HG03571 (cell line): Measurements from ENCODE around the gene MPP3.
"Not testable (repeated sequence)": the region's sequence is repeated elsewhere in the genome, so short reads cannot be mapped to it uniquely, and the experiment has no call there.

Experiments used
- ATAC-seq: cut with Tn5 transposase; IDR thresholded peaks from one replicate; pipeline ENCODE4 v1.9.1; 2021; ENCODE audit not compliant: unreplicated experiment

MPP3 gene

GRCh38 chr17:43832976-43833829 is at the start of gene MPP3:
Gene MPP3 (minus strand): TSS chr17:43833146. CDS start chr17:43831906, 1,240 bp downstream.
- ATAC-seq = no peak

- no peak for ATAC-seq
Measured at GRCh38 chr17:43881758-43882505, 49.0 kb upstream of the MPP3 start.

DNA sequence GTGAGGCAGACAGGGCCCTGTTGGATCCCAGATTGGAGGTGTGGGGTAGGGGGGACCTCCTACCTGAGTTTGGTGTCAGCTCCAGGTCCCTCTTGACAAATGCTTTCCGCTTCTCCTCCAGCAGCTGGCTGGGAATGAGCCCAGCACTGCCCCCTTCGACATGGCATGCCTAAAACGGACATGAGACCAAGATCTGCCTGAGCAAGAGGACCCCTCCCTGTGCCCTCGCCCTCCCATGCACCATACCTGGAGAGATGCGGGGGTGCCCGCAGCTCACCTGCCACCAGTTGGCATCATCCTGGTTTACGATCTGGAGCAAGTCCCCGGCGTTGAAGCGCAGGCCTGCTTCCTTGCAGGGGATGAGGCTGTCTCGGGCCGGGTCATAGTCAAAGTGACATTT is 48.2 kb upstream of the MPP3 start:
- ATAC-seq = no peak

DNA sequence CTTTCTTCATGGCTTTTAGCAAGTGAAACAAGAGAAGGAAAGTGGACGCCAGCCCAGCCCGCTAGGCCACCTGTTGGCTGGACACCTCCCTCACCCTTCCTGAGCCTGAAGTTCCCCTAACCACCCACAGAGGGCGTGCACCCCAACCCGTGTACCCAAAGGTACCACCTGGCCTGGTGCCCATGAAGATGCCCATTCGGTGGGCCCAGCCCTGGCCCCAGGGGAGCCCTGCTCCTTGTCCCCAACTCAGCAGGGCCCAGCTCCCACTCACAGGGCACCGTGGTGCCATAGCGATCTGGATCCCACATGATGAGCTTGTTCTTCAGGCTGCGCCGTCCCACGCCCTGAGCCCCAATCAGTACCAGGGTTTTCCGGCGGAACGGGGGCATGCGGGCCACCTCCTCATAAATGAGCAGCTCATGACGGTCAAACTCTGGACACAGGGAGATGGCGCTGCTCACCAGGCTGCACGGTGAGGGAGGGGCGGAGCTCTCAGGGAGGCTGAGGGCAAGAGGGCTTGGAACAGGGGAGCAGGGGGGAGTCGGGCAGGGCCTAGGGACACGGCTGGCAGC is 47.6 kb upstream of the MPP3 start:
- no peak for ATAC-seq

DNA sequence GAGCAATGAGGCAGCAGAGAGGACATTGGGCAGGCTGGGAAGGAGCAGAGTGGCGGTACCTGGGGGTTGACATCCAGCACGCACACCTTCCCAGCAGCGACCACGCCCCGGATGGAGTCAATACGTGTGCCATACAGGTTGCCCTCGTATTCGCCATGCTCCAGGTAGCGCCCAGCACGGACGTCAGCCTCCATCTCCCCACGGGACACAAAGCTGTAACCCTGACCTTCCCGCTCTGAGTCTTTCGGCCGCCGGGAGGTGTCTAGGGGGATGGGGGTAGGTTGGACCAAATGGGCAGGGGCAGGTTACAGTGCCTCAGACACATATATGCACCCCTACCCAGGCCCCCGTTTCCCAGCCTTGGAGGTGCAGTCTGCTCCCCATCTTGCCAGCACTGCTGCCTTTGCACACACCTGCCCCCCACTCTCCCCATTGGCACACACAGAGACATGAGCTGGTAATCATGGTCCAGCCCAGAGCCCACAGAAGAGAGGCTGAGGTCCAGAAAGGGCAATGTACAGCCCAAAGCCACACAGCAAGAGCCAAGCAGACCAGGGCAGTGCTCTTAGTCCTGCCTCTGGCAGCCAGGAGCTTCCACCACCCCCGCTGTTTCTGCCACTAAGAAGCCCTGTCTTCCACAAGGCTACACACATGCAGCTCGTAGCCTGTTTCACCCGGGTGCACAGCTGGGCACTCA is 46.9 kb upstream of the MPP3 start:
- ATAC-seq = no peak

DNA sequence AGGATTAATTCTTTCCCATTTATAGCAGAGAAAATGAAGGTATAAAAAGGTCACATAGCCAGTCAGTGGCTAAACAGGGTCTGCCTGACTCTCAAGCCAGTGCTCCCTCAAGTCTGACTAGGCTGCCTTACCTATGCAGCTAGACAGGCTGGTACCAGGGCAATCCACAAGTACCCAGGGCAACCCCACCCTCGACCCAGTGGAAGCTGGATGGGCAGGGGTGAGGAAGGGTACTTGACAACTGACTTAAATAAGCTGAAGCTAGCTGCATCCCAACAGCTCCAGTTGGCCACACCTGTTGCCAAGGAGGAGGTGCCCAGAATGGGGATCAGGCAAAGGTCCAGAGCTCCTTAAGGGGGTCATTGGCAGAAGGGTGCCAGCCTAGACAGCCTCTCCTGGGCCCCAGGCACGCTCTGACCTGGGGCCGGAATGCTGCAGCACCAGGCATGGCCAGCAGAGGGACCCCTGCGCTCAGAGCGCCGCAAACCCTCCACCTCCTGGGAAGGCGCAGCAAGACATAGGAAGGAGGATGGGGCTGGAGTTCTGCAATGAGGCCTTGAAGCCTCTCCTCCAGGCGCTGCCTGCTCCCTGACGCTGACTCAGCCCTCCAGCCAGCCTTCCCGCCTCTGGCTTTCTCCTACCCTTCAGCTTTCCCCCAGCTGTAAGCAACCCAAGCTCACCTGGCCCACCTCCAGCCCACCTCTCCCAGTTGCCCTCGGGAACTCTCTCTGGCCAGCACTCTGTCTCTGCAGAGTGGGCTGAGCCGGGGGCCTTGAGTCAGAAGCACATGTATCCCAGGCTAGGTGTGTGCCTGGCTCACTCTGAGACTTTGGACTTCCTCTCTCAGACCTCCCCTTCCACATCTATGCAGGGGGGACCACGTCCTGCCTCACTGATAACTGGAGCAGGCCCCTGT is 45.6 kb upstream of the MPP3 start:
- ATAC-seq = no peak

DNA sequence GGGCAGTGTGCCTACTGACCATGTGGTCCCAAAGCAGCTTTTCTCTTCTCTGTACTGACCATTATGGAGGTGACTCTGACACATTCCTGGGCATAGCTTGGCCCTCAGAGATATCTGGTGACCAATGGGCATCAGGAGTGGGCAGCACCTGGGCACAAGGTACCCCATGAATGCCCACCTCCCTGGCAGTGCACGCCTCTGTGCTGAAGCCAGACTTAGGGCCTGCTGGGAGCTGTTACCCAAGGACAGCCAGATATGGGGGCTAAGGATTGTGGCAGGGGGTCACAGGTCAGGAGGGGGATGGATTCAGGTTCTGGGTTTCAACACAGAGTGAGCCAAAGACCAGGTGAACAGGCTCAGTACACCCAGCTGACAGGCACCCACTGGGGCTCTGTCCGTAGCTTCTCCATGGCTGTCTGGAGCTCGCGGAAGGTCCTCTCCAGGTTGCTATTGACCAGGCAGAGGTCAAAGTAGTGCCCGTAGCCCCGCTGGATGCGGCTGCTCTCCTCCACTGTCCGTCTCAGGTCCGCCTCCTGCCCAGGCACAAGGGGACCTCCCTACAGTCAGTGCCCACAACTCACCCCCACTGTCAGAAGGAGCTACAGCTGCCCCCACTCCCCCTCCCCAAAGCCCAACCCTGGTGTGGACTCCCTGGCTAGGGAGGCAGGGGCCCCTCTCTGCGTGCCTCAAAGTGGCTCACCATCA is 44.7 kb upstream of the MPP3 start:
- ATAC-seq = no peak

DNA sequence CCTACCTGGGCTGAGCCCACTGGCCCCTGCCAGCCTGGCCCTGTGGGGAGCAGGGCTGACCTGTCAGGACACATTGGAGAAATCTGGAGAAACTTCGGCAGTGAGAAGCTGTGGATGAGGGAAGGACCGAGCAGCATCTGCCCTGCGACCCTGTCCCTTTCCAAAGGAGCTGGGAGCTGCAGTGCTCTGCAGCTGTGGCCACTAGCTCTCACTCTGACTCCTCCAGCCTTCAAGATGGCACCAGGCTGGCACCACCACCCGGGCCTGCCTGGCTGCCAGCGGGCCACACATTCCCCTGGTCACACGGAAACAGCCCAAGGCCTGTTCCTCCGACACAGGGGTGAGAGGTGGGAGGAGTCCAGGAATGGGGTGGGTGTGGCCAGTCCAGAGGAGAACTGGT is 44.1 kb upstream of the MPP3 start:
- no peak for ATAC-seq

GRCh38 chr17:43875476-43876147 is 42.7 kb upstream of the MPP3 start:
- no peak for ATAC-seq

DNA sequence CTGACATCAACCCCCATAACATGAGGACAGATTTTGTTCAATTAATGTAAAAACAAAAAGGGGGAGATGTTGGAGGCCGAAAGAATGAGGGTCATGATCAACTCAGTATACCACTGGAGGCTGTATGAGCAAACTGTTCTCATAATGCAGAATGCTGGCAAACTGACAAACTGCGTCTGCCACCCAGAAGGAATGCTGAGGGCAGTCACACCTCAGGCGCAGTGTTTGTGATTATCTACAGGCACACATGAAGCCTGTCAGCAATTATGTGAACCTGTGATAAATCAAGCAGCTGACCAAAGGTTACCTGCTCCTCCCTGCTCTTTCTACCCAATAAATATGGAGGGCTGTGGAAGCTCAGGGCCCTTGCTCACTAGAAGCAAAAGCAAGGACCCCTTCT is 41.3 kb upstream of the MPP3 start:
- no peak for ATAC-seq

DNA sequence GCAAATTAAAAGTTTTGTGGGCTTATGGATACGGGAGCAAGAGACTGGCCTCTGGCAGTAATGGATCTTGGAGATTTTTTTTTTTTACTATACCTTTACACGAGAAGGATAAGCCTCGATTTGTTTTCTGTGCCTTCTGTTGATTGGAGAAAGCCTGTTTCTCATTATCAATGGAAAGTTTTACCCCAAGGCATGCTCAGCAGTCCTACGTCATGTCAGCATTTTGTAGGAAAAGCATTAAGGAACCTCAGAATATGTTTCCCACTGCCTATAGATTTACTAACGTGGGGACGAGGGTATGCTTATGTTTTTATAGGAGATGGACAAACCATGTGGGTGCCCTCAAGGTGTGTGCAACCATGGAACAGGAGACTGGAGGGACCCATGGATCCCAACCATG is 40.9 kb upstream of the MPP3 start:
- ATAC-seq = no peak

- no peak for ATAC-seq
Measured at GRCh38 chr17:43873091-43873490, 40.1 kb upstream of the MPP3 start.

GRCh38 chr17:43871946-43872690 is 39.2 kb upstream of the MPP3 start:
- ATAC-seq = no peak

GRCh38 chr17:43869031-43869430 is 36.1 kb upstream of the MPP3 start:
- not testable (repeated sequence) for ATAC-seq

- no peak for ATAC-seq
Measured at GRCh38 chr17:43868226-43868994, 35.5 kb upstream of the MPP3 start.

GRCh38 chr17:43864161-43864984 is 31.4 kb upstream of the MPP3 start:
- no peak for ATAC-seq

- ATAC-seq = no peak
Measured at GRCh38 chr17:43861960-43862359, 29.0 kb upstream of the MPP3 start.
